GM12892 (cell line): Measurements from ENCODE around the gene JAG1.

Experiments
- POLR2A ChIP-seq: IDR thresholded peaks from 2 replicates; pipeline ENCODE4 v1.6.1; 2011; ENCODE audit warnings: low read depth, low read length, control low read depth
- POLR2AphosphoS5 ChIP-seq: IDR thresholded peaks from 2 replicates; pipeline ENCODE4 v1.6.1; 2011; ENCODE audit warnings: low read depth, low read length, control low read depth

GRCh38 chr20:10640897-10641296 lies 32.9 kb downstream of the JAG1 start:
- no peak for TF ChIP-seq POLR2A
- no peak for TF ChIP-seq POLR2AphosphoS5
